Amygdala (tissue), 56 donors: Measurements from ENCODE around the gene TGM6.

Source experiments
- DNase-seq, 56 donors: peaks; one replicate each; lab custom pipeline; 2025; lab: John Stamatoyannopoulos, UW

Gene TGM6

DNA sequence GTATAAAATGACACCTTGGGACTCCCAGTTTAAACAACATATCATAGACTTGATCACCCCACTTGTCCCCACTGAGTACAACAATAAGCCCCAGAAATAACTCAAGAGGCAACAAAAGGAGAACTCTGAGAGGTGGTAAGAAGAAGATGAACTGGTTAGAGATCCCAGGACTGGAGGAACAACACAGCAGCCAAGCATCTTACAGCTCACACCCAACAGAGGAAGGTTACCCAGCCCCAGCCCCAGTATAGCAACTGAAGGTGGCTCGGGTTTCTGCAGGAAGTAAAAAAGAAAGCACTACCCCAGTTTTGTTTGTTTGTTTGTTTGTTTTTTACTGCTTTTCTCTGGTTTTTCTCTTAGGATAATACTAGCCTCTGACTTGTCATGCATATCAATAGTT lies 17.1 kb upstream of the TGM6 start:
- no peak for DNase-seq

DNA sequence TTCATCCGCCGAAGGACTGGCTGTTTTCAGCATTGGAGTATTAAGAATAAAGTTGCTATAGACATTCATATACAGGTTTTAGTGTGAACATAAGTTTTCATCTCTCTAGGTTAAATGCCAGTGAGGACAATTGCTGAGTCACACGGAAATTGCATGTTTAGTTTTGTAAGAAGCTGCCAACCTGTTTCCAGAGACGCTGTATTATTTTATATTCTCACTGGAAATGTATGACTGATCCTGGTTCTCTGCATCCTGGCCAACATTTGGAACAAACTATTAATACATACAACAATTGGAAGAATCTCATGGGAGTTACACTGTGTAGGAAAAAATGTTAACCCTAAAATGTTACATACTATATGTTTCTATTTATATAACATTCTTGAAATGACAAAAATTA lies 16.7 kb upstream of the TGM6 start:
- DNase-seq, result no peak

GRCh38 chr20:2365091-2365490 lies 15.6 kb upstream of the TGM6 start:
- no peak for DNase-seq

DNA sequence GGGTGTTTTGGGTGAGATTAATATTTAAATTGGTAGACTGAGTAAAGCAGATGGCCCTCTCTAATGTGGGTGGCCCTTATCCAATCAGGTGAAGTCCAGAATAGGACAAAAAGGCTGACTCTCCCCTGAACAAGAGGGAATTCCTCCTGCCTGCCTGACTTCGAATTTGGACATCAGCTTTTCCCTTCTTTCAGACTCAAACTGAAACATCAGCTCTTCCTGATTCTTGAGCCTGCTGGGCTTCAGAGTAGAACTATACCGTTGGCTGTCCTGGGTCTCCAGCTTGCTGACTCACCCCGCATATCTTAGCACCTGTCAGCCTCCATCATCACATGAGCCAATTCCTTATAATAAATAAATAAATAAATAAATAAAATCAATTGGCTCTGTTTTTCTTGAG lies 15.0 kb upstream of the TGM6 start:
- DNase-seq, result no peak

- DNase-seq, result no peak
These were observed 12.1 kb upstream of the TGM6 start for GRCh38 chr20:2368621-2369020.

DNA sequence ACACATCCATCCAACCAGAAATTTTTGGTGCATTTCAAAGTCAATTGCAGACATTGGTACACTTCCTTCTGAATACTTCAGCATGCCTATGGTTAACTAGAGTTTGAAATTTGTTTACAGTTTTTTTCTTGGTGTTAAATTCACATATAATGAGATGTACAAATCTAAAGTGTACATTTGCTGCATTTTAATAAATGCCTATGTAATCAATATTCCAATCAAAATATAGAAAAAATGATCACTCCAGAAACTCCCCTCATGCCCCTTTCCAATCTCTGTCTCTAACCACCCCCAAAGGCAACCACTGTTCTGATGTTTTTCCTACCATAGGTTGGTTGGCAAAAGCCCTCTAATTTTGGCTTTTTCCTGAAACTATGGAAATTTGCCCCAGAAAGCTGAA lies 7.6 kb upstream of the TGM6 start:
- DNase-seq, result no peak

- DNase-seq, result no peak
These were observed 6.2 kb upstream of the TGM6 start for GRCh38 chr20:2374346-2375125.

GRCh38 chr20:2378893-2379292 lies 1.8 kb upstream of the TGM6 start:
- no peak for DNase-seq

DNA sequence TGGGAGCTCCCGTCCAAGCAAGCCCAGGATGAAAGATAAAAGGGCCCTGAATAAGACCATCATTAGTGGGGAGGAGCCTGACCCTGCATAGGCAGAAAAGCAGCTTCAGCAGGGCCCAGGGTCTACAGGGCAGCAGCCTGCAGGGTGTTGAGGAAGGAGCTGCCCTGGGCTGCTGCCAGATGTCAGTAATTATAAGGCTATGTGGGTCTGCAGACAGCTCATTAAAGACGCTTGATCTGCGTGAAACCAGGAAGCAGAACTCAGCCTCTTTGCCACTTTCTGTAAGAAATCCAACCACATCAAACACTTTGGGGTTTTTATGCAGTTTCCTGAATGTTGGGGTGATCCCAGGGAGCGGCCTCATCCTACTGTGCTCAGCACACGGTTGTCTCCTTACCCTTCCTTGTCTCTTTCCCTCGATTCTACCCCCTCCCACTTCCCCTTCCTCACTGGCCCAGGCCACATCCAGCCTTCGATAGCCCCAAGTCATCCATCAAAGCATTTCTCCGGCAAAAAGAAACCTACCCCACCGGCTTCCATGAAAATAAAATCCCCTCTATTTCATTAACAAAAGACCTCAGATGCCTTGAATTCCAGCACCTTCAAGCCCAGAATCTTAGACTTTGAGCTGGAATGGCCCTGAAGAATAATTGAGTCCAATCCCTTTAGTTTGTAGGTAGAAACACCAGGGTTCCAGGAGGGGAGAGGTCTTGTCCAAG lies 1.0 kb upstream of the TGM6 start:
- DNase-seq, result no peak

GRCh38 chr20:2381303-2381702 lies 602 bp downstream of the TGM6 start:
- no peak for DNase-seq

- DNase-seq, result no peak
These were observed 2.1 kb downstream of the TGM6 start for GRCh38 chr20:2382833-2383232.

GRCh38 chr20:2385026-2385425 lies 4.3 kb downstream of the TGM6 start:
- DNase-seq, result peak in 1 of 56 donors; percentile 15

GRCh38 chr20:2385496-2385895 lies 4.8 kb downstream of the TGM6 start:
- peak in 3 of 56 donors; percentile 5 to 21 (median 13) for DNase-seq

DNA sequence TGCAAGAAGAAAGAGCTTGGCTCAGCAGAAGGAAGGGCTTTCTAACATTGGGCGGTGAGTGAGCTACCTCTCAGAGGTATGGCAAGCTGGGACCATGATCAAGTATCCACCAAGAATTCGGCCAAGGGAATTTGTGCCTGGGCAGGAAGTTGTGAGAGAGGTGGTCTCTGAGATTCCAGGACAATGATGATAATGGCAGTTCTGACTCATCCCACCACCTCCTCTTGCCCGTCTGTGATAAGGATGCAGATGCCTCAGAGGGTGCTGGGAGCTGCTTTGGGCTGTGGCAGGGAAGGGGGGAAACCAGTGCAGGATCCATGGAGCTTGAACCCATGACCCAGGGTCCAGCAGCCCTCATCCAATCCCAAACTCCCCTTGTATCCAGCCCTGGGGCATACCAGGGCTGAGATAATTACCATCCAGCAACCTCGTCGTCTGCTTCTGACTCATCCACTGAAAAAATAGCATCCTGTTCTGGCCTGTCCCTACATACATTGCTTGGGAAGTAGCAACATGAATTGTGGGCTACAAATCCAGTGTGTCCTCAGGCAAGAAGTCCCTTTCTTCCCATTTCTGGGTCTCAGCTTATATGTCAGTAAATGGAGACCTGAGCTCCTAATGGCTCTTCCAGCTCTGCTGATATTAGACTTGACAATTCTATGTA lies 5.9 kb downstream of the TGM6 start:
- DNase-seq, result no peak

- peak in 1 of 56 donors; percentile 2 for DNase-seq
These were observed 6.5 kb downstream of the TGM6 start for GRCh38 chr20:2387180-2387577.

DNA sequence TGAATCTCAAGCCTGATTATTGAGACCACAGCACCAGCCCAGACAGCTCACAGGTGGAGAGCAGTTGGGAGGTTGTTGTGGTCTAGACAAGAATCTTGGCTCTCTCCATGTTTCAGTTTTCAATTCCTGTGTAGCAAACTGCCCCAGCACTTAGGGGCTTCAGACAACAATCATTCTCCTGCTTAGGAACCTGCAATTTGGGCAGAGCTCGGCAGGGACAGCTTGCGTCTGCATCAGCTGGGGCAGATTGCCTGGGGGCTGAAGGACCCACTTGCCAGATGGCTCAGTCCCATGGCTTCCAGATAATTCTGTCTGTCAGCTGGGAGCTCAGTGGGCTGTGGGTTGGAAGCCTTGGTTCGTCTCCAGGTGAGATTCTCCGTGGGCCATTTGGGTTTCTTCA lies 6.9 kb downstream of the TGM6 start:
- peak in 2 of 56 donors; percentile 5 to 11 for DNase-seq

DNA sequence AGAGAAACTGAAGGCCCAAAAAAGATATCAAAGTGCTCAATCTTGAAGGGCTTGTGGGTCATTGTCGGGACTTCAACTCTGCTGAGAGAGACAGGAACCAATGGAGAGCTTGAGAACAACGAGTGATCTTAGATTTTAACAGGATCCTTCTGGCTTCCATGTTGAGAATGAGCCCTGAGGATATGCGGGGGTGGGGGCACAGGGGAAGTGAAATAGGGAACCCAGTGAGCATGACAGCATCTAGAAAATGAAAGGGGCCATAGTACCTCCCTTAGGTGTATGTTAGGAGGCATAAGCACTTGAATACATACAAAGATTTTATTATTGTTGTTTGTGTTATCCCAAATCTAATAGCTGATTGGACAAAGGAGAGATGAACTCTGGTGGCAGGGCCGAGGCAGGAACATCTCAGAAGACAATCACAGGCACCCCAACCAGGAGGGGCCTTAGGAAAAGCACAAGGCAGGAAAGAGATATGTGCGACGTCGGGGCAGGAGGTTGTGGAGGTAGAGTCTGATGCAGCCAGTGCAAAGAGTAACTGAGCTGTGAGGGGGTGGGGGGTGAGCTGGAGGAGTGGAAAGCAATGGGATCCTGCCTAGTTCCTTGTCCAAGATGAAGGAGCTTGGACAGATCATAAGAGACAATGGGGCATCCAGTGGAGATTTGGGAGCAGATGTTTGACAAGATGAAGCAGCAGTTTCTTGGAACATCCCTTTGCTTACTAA lies 10.4 kb downstream of the TGM6 start:
- DNase-seq, result no peak

DNA sequence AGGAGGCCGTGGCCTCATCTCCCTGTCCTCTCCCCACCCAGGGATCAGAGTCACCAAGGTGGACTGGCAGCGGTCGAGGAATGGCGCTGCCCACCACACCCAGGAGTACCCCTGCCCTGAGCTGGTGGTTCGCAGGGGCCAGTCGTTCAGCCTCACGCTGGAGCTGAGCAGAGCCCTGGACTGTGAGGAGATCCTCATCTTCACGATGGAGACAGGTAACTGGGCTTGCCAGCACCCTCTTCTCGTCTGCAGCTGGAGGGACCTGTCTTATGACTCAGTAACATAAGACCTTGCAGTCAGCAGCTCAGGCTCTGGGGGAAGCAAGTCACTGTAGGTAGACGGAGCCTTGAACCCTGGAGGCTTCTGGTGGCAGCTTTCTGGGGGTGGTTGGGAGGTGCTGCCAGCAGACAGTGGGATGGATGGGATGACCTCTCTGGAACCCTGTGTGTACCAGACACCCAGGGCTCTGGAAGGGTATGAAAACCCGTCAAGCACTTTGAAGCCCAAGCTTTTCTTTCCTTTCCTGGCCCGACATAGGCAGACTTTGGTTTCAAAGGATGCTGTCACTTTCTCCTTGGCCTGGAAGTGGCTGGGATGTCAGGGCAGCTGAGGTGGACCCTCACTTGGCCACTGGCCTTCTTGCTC lies 13.8 kb downstream of the TGM6 start:
- DNase-seq, result no peak

GRCh38 chr20:2395136-2395535 lies 14.4 kb downstream of the TGM6 start:
- DNase-seq, result no peak

DNA sequence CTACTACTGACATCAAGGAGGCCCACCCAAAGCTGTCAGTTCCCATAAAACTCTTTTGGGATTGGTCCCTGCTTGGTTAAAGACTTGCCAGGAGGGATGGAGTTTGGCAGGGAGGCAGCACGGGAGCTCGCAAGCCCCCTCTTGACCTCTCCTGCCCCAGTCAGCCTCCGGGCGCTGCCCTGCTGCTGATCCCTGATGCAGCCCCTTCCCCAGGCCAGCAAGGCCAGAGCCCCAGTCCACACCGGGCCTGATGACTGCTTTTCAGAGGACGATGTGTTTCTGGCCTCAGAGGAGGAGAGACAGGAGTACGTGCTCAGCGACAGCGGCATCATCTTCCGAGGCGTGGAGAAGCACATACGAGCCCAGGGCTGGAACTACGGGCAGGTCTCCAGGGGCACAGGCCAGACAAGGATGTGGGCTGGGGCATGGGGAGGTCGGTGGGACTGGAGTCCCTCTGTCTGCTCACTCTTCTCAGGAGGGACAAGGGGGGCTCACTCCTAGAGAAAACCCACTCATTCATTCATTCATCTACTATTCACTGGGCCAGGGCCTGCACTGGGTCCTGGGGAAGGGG lies 15.6 kb downstream of the TGM6 start:
- DNase-seq, result no peak
